ENCODE data around the gene FAM107B.

GRCh38 chr10:14583967-14584366 is 190.7 kb downstream of the FAM107B start:
- TF ChIP-seq EZH2 (IDR thresholded peaks at IDR 0.05; ENCODE audit: low read depth) (no peak), CTCF (conservative IDR thresholded peaks at IDR 0.05) (no peak)

Data from PC-9 (cell line).